Vagina (tissue), 2 donors: Measurements from ENCODE around the gene MACO1. TPM values are rescaled to one million over a fixed set of nuclear protein-coding genes. Genes with fewer than 3 reads are reported as not detected.

Source experiments
- DNase-seq, 2 donors: peaks; one replicate each; pipeline ENCODE4 v3.0.0-alpha.2; 2017; ENCODE audit errors: extremely low spot score in 2 of 2
- H3K27ac ChIP-seq: fragments of 200-600 bp; sonication (generic); one replicate; pipeline ENCODE4 v1.5.1; 2019
- H3K27me3 ChIP-seq: fragments of 200-600 bp; sonication (generic); one replicate; pipeline ENCODE4 v1.5.1; 2019
- H3K36me3 ChIP-seq, 2 donors: fragments of 200-600 bp; sonication (generic); one replicate each; pipeline ENCODE4 v1.5.1; 2017 to 2019
- H3K4me1 ChIP-seq: fragments of 200-600 bp; sonication (generic); one replicate; pipeline ENCODE4 v1.5.1; 2019
- H3K4me3 ChIP-seq, 2 donors: fragments of 200-600 bp; sonication (generic); 1 replicate in 1 of 2; 2 replicates in 1 of 2; pipeline ENCODE4 v1.5.1; 2016 to 2019
- H3K9me3 ChIP-seq: fragments of 200-600 bp; sonication (generic); one replicate; pipeline ENCODE4 v1.5.1; 2019
- POLR2A ChIP-seq, 2 donors: fragments of 450-650 bp; IDR thresholded peaks; one replicate each; pipeline ENCODE4 v1.6.1; 2017; ENCODE audit warnings: antibody characterized with exemption in 2 of 2, mild to moderate bottlenecking in 2 of 2, moderate library complexity in 2 of 2
- POLR2AphosphoS5 ChIP-seq, 2 donors: sonication (generic); formaldehyde crosslinking; IDR thresholded peaks; one replicate each; pipeline ENCODE4 v1.9.0; 2017; ENCODE audit warnings: antibody characterized with exemption in 2 of 2, mild to moderate bottlenecking in 2 of 2, low read depth in 1 of 2; ENCODE audit not compliant: insufficient read depth in 1 of 2
- intact Hi-C: fragments of 100-400 bp; cut with DNase I; formaldehyde crosslinking; loops from one replicate; pipeline ENCODE4 v1.15.1; 2023
- total RNA-seq: library from RNA; depleted of rRNA; stranded (reverse); fragments of >200 nt; gene quantifications from one replicate; pipeline ENCODE4 v1.2.3, GENCODE V29; 2016
- TF ChIP-seq, protein P1 (sequence below), 3 experiments: fragments of 450-650 bp in 2 of 3; fragments of 200-600 bp in 1 of 3; sonication (generic) in 1 of 3; IDR thresholded peaks; one replicate each; pipeline ENCODE4 v1.5.1; 2017 to 2019; ENCODE audit warnings: antibody characterized with exemption in 3 of 3, mild to moderate bottlenecking in 2 of 3, moderate library complexity in 2 of 3

Gene MACO1
- total RNA-seq, 1 donor from 2014 or later: 13.8 TPM

DNA sequence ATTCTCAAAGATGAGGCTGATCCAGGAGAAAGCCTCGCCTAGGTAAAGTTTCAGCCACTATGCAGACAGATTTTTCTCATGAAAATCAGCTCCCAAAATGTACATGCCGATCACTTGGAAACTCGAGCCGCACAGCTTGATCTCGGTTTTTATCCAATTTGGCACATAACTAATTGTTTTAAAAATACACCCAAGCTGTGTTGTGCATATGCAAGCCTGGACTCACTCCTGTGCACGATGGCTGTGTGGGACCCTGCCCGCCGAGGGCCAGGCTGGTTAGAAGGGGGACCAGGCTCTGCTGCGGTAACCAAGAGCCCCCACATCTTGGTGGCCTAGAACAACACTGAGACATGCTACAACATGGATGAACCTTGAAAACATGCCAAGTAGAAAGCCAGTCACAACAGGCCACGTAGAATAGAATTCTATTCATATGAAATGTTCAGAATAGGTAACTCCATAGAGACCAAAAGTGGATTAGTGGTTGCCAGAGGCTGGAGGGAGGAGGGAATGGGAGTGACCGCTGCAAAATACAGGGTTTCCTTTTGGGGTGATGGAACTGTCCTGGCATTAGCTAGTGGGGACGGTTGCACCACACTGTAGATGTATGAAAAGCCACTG, 96.6 kb downstream of the MACO1 start:
- H3K4me3 ChIP-seq: no peak overlapping the region
- H3K4me1 ChIP-seq: peaks cover 5% of the 10 kb centered on the region
- intact Hi-C loops: loop anchor here (10.0 kb wide), 1 partner anchor 113 kb away; no protein-coding TSS in a partner anchor
- H3K27me3 ChIP-seq: no peaks in the 10 kb centered on the region
- TF ChIP-seq, protein P1, sequence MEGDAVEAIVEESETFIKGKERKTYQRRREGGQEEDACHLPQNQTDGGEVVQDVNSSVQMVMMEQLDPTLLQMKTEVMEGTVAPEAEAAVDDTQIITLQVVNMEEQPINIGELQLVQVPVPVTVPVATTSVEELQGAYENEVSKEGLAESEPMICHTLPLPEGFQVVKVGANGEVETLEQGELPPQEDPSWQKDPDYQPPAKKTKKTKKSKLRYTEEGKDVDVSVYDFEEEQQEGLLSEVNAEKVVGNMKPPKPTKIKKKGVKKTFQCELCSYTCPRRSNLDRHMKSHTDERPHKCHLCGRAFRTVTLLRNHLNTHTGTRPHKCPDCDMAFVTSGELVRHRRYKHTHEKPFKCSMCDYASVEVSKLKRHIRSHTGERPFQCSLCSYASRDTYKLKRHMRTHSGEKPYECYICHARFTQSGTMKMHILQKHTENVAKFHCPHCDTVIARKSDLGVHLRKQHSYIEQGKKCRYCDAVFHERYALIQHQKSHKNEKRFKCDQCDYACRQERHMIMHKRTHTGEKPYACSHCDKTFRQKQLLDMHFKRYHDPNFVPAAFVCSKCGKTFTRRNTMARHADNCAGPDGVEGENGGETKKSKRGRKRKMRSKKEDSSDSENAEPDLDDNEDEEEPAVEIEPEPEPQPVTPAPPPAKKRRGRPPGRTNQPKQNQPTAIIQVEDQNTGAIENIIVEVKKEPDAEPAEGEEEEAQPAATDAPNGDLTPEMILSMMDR (IDR thresholded peaks at IDR 0.05): no peak
- TF ChIP-seq POLR2AphosphoS5 (IDR thresholded peaks at IDR 0.05; ENCODE audit: insufficient read depth in 1 of 2, low read depth in 1 of 2) (no peak), POLR2A (IDR thresholded peaks at IDR 0.05) (no peak)
- H3K36me3 ChIP-seq: no peaks in the 10 kb centered on the region
- H3K27ac ChIP-seq: no peak overlapping the region
- H3K9me3 ChIP-seq: no peaks in the 10 kb centered on the region
- no peak for DNase-seq

DNA sequence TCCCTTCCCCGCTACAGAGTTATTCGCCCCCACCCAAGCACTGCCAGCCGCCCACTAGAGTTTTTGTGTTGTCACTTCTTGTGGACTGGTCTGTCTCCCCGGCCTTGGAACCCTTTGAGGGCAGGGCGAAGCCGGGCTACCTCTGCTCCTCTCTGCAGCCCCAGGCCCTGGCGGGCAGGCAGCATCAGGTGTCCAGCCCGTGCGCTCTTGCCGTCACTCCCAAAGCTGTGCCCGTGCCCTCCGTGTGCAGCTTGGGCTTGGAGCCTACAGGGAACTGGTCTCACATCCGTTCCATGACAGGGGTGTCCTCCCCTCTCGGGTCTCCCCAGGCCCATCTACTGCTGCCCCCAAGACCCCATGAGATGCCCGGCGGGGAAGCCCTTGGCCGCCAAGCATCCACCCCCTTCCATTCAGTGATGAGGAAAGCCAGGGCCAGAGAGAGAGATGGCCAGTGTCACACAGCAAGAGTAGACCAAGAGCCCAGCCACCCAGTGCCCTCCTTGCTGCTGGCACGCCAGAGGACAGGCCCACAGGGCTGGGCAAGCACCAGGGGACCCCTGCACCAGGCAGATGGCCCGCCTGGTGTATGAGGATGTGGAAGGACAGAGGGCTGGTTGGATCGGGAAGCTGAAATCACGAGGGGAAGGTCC, 97.4 kb downstream of the MACO1 start:
- H3K27ac ChIP-seq: no peak overlapping the region
- no peaks in the 10 kb centered on the region for H3K27me3 ChIP-seq
- H3K4me3 ChIP-seq: no peak overlapping the region
- H3K9me3 ChIP-seq: no peaks in the 10 kb centered on the region
- H3K36me3 ChIP-seq: no peaks in the 10 kb centered on the region
- no peak for DNase-seq
- H3K4me1 ChIP-seq: peaks cover 5% of the 10 kb centered on the region
- TF ChIP-seq POLR2A (IDR thresholded peaks at IDR 0.05) (no peak), POLR2AphosphoS5 (IDR thresholded peaks at IDR 0.05; ENCODE audit: insufficient read depth in 1 of 2, low read depth in 1 of 2) (no peak)
- TF ChIP-seq, protein P1 (IDR thresholded peaks at IDR 0.05): no peak
- intact Hi-C loops: loop anchor here (10.0 kb wide), 1 partner anchor 113 kb away; no protein-coding TSS in a partner anchor

DNA sequence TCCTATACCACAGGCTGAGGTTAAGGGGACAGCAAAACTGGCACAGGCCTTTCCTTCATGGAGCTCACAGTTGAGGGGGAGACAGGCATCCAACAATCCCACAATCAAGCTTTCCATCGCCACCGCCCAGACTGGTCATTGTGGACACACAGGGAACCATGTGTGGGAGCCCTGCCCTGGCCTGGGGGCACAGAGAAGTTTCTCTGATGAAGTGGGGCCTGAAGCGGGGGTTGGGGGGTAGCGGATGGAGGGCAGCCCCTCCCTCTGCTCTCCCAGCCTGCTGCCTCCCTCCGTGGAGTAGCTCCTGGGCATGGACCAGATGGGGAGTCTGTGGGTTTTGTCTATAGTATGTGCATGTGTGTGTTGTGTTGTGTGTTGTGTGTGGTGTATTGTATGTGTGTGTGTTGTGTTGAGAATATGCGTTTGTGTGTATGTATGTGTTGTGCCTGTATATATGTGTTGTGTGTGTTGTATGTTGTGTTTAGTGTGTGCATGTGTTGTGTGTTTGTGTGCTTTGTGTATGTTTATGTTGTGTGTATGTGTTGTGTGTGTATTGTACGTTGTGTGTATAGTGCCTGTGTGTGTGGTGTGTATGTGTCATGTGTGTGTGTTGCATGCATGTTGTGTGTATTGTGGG, 98.3 kb downstream of the MACO1 start:
- H3K27me3 ChIP-seq: no peaks in the 10 kb centered on the region
- no peak overlapping the region for H3K27ac ChIP-seq
- peaks cover 5% of the 10 kb centered on the region for H3K4me1 ChIP-seq
- intact Hi-C loops: loop anchor here (10.0 kb wide), 1 partner anchor 114 kb away; no protein-coding TSS in a partner anchor
- no peaks in the 10 kb centered on the region for H3K9me3 ChIP-seq
- H3K36me3 ChIP-seq: no peaks in the 10 kb centered on the region
- TF ChIP-seq, protein P1 (IDR thresholded peaks at IDR 0.05): no peak
- TF ChIP-seq POLR2A (IDR thresholded peaks at IDR 0.05): no peak
- TF ChIP-seq POLR2AphosphoS5 (IDR thresholded peaks at IDR 0.05; ENCODE audit: insufficient read depth in 1 of 2, low read depth in 1 of 2): no peak
- H3K4me3 ChIP-seq: no peak overlapping the region
- DNase-seq: no peak

DNA sequence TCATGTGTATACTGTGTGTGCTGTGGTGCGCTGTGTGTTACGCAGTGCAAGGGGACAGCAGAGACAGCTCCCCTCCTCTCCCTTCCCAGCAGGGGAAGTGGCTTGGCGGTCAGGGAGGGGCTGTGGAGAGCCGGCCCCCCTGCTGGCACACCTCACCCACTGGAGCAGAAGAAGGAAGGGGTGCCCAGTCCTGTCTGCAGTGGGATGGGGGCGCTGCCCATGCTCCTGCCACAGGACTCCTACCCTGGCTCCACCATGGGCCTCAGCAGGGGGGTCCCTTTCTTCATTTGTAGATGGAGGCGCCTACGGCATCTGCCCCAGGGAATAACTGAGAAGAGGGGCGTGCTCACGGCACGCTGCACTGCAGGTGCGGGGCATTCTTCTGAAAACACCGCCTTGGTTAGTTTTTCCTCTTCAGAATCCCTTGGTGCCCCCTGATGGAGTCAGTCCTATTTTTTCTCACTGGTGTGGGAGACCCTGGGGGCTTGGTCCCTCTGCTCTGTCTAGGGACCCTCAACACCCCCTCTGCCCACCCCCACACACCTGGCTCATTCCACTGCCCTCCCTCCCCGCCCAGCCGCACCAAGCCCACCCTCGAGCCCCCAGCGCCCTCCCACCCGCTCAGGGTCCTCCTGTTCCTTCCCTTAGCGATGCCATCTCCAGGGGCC, 99.0 kb downstream of the MACO1 start:
- no peak for DNase-seq
- H3K36me3 ChIP-seq: no peaks in the 10 kb centered on the region
- TF ChIP-seq POLR2A (IDR thresholded peaks at IDR 0.05) (no peak), POLR2AphosphoS5 (IDR thresholded peaks at IDR 0.05; ENCODE audit: insufficient read depth in 1 of 2, low read depth in 1 of 2) (no peak)
- TF ChIP-seq, protein P1 (IDR thresholded peaks at IDR 0.05): no peak
- no peak overlapping the region for H3K27ac ChIP-seq
- no peaks in the 10 kb centered on the region for H3K27me3 ChIP-seq
- H3K4me3 ChIP-seq: no peak overlapping the region
- H3K9me3 ChIP-seq: no peaks in the 10 kb centered on the region
- intact Hi-C loops: loop anchor here (10.0 kb wide), 1 partner anchor 115 kb away; no protein-coding TSS in a partner anchor
- peaks cover 5% of the 10 kb centered on the region for H3K4me1 ChIP-seq
